ENCODE data around the gene REXO2.

Gene REXO2

DNA sequence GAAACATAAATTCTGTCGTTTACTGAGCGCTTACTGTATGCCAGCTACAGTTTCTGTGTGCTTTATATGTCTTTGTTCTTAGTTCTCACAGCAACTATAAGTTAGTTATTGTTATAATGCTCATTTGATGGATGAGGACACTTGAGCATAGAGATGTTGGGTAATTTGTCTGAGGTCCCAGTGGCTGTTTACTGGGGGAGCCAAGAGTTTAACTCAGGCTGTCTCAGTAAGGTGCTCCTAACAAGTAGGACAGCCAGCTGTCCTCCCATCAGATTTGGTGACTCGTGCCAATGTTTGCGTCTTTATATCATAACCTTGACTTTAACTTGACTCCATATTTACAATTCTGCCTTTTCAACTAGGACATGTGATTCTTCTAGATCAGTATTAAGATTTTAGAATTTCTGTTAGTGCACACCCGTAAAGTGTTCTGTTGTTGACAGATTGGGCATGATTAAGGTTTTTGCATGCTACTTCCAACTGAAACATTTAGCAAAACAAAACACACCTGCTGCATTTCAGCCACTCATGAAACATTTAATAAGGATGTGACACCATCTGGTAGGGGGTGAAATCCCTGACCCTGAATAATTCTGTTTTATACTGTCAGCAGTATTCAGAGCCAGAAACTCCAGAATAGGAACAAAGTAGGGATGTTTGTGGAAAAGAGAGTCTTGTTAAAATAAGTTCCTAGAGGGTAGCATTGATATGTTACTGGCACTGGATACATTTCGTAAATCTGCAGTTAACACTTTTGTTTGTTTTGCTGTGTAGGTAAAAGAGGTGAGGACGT lies 1.9 kb downstream of the REXO2 start:
- peak; percentile 10 for DNase-seq

DNA sequence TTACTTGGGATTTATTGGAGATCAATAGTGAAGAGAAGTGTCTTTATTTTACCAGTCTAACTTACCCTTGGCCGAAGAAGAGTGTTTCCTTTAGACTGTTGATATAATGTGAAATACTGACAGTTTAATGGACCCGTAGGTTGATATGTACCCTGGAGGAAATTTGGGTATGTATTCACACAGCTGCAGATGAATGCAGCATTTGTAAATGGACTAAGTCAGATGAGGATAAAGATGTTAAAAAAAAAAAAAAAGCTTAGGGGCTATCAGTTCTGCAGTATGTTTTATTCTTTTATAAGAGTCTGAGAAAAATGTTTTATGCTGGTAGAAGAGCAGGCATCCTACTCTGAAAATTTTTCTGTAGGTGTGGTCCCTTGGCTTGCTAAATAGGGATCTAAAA lies 2.7 kb downstream of the REXO2 start:
- DNase-seq, result peak; percentile 16

DNA sequence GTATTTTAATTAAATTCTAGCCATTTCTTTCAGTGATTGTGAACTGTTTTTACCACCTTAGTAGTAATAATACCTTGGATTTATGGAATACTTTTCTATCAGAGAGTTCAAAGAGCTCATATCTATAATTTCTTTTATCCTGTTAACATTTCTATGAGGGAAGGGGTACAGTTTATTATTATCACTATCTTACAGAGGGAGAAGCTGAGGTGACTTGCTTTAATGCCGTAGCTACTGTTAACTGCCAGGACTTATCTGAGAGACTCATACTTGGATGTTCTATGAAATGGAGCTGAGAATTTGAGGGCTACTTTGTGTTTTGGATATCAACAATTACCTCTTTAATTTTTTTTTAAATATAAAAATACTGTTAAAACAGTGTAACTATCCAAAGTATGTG lies 3.3 kb downstream of the REXO2 start:
- DNase-seq, result no peak

DNA sequence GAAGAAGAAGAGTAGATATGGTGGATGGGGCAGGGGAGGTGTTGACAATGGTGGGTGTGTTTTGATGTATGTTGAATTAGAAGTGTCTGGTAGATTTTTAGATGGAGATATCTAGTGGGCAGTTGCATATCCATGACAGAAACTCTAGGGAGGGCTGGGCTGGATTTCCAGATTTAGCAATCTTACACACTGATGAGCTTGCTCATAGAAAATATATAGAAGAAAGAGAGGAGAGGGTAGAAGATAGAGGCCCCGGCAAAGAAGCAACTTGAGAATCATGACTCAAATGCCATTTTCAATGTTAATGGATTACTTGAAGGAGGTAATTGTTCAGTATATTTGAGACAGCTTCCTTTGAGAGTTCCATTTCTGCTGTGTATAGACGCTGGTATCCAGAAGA lies 8.2 kb downstream of the REXO2 start:
- DNase-seq, result no peak

DNA sequence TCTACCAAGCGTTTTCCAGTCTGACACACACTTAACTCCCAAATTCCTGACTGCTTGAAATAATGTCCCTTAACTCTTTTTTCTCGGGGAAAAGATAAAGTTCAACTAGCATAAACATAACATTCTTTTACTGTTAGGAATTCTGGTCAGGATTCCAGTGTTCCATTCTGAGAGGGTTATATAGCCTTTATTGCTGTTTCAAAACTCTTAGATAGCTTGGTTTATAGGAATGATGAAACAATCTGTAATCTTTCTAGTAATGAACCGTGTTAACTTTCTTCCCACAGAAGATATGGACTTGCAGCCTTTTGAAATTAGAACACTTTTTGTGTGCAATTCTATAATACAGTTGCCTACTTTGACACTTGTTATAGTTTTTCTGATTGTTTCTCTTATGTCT lies 8.6 kb downstream of the REXO2 start:
- no peak for DNase-seq

DNA sequence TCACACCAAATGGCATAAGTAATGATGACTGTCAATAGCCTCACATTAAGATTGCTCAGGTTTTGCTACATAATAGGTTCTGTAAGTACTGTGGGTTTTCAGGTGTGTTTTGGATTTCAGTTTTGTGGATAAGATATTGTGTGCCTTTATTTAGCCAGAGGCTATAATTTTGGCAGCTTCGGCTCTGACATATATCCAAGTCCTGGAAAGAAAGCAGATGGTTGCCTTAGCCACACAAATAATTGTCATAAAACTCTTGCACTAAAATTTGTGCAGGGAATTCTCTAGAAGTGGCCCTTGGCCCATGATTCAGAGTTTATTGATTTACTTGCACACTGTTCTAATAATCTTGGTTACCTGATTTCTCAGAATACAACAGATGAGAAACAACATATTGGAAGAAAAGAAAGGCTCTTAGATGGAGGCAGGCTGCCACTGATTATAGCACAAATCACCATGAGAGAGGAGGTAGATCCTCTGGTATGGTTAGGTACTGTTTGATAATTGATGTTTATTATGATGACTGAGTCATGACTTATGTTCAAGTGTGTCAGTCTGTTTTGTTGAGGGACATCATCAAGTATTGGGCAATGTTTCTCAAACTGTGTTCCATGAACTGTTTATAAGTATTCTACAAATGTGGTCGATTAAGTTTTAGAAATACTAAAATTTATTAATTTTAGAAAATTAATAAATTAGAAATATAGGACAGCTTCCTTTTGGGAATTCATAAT lies 9.6 kb downstream of the REXO2 start:
- no peak for DNase-seq

DNA sequence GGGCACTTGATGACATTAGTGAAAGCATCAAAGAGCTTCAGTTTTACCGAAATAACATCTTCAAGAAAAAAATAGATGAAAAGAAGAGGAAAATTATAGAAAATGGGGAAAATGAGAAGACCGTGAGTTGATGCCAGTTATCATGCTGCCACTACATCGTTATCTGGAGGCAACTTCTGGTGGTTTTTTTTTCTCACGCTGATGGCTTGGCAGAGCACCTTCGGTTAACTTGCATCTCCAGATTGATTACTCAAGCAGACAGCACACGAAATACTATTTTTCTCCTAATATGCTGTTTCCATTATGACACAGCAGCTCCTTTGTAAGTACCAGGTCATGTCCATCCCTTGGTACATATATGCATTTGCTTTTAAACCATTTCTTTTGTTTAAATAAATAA lies 10.6 kb downstream of the REXO2 start:
- no peak for DNase-seq

DNA sequence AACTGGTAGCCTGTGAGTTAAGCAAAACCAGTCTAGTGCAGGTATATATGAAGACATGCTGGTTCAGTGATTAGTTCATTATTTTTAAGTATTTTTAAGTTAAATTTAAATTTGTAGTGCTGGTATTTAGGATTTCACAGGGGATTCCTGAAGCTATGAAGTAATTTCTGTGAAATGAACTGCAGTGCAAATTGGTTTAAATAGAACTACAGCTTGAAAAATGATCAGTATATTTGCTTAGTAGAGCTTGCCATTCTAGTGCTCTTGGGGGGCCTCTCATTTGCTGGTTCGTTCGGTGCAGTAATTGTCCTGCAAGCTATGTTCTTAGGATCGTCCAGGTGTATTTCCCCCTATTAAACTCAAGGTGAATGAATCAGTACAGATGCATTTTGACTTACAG lies 13.1 kb downstream of the REXO2 start:
- DNase-seq, result no peak

DNA sequence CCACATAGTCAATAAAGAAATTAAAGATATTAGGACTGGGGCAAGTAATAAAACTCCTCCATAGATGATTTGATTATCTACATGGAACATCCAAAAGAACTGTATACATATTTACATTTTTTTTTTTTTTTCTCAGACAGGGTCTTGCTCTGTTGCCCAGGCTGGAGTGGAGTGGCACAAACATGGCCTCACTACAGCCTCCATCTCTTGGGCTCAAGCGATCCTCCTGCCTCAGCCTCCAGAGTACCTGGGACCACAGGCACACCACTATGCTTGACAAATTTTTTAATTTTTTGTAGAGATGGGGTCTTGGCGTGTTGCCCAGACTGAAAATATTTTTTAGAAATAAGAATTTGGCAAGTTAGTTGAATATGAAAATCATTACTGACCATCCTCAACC lies 24.7 kb downstream of the REXO2 start:
- DNase-seq, result no peak

DNA sequence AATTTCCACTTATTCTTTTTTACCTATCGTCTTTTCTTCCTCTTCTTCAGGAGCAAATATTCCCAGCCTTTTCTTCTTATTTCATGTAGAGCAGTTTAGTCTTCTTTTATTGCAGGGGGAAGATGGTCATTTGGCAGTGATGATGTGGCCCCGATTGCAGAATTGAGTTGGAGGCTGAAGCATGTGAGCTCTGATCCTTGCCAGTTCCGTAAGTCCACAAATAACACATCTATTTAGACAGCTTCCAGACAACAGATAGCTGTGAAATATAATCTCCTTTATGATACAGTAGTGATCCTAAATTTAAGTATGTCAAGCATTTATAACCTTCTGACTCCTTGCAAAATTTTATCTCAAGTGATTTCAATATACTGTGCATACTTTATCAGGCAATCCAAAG lies 27.5 kb downstream of the REXO2 start:
- DNase-seq, result no peak

DNA sequence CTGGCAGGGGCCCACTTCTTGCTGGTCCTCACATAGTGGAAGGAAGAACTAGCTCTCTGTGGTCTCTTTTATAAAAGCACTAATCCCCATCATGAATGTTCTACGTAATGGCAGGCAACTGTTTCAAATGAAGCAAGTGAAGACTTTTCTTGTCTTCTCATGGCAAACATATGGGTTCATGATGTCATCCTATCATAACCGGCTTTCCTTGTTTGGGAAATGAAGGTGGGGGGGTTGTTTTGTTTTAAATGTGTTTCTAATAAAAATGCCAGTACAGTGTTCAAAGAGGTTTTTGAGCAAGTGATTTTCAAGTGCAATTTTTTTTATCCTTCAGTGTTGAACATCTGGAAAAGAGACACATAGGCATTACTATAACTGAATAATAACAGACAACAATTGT lies 33.4 kb downstream of the REXO2 start:
- DNase-seq, result no peak

DNA sequence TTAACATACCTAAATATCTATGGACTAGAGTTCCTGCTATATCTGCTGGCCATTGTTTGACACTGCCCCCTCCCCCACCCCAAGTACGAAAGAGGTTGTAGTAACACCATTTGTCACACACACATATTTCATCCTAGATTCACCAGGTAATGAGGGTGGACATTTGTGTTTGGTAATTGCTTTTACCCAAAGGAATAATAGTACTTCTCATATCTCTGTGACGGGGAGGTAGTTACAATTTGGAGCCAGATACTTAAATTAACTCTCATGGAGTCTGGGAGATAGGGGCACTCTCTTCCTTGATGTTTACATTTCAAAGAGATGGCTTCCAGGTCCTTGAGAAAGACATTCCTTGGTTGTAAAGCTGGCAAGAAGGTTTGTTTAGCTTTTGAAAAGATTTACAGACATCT lies 38.7 kb downstream of the REXO2 start:
- DNase-seq, result no peak

DNA sequence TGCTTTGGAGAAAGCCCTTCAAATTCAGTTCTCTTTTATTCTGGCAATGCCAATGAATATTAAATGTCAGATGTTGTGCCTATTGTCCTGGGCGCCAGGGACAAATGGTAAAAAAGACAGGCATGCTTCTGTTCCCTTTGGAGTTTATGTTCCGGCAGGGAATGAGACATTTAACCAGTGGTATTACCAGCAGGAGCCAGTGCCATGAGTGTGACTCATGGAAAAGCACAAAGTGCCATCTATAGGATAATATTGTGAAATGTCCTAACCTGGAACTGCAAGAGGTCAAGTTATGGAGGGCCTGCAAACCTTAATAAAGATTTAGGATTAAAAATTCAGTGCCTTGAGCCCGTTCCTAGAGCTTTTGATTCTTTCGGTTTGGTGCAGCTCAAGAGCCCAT lies 39.5 kb downstream of the REXO2 start:
- no peak for DNase-seq

DNA sequence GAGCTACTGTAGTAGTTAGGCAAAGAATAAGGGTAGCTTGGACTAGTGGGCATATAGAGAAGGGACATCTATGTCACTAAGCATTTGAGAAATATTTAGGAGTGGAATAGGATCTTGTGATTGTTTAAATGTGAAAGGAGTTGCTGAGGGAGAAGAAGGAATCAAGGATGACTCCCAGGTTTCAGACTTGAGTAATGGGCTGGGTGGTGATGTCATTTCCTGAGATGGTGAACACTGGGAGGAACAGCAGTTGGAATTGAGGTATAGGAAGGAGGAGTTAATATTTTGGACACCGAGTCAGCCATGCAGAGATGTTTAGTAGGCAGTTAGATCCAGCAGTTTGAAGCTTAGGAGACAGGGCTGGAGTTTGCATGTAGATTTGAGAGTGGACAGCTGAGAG lies 40.1 kb downstream of the REXO2 start:
- DNase-seq, result no peak

DNA sequence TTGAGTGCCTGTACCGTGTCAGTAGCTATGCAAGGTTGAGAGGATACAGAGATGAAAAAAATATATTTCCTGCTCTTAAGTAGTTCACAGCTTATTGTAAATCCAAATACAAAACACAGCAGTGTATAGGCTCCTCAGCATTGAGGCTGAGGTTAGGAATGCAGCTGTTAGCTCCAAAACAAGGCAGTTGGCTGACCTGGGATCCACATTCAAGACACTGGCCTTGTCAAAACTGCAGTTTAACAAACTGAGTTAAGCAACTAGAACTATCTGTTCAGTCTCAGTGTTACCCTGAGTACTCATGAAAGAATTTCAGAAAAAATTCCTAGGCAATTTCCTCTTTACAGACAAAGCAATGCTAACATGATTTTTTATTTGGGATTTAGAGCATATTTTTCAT lies 42.8 kb downstream of the REXO2 start:
- DNase-seq, result no peak

DNA sequence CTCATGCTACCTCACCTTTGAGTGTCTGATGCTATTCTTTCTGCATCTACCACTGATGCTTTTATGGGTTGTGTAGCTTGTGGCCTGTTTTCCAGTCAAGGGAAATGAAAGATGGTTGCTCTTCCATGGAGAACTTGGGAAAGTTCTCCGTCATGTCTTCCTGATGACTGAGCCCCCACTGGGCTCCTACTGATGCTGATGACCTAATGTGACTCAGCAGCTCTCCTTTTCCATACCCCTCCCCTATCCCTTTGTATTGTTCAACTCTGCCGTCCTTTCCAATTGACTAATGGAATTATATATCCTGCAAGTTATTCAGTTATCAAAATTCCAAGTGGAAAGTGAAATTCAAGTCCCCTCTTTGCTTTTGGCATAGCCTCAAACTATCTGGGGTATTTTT lies 44.7 kb downstream of the REXO2 start:
- no peak for DNase-seq

DNA sequence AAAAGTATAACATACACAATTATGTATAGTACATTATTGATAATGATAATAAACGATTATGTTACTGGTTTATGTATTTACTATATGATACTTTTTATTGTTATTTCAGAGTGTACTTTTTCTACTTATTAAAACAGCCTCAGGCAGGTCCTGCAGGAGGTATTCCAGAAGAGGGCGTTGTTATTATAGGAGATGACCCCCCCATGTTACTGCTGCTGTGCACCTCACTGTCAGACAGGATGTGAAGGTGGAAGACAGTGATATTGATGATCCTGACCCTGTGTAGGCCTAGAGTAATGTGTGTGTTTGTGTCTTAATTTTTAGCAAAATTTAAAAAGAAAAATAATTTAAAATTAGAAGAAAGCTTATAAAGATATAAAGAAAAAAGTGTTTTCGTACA lies 57.6 kb downstream of the REXO2 start:
- no peak for DNase-seq

DNA sequence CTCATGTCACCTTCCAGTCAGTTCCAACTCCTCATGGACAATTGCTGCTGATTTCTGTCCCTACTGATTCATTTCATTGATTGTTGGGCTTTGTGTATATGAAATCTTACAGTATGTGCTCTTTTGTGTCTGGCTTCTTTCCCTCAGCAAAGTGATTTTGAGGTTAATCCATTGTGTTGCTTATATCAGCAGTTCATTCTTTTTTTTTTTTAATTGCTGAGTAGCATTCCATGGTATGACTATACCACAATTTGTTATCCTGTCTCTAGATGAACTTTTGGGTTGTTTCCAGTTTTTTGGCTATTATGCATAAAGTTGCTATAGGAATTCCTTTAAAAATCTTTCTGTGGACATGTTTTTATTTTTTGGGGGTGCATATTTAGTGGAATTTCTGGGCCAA lies 60.5 kb downstream of the REXO2 start:
- DNase-seq, result no peak
